Keratinocyte (primary cell): ENCODE results near the gene GRB2. TPM values are rescaled to one million over a fixed set of nuclear protein-coding genes. Genes with fewer than 3 reads are reported as not detected.

Experiments
- DNase-seq: peaks from one replicate; pipeline ENCODE4 v3.0.0-alpha.2; 2011; ENCODE audit warnings: low read depth, missing footprints, low spot score
- FAIRE-seq: peaks from 2 replicates; lab custom pipeline; 2011; peaks lifted over from hg19 to GRCh38; lab: Jason Lieb, UNC
- H2AFZ ChIP-seq: 2 replicates; pipeline ENCODE4 v1.6.0; 2012; ENCODE audit warnings: low read length, control low read depth, inconsistent platforms; ENCODE audit not compliant: control insufficient read depth
- H3K27ac ChIP-seq: 2 replicates; pipeline ENCODE4 v1.5.1; 2011; ENCODE audit warnings: low read length; ENCODE audit not compliant: control insufficient read depth, insufficient read depth
- H3K27me3 ChIP-seq: 3 replicates; pipeline ENCODE4 v1.6.0; 2011; ENCODE audit warnings: low read length; ENCODE audit not compliant: control insufficient read depth, insufficient read depth; ENCODE audit errors: extremely low read depth
- H3K36me3 ChIP-seq, 2 experiments: 2 replicates in 1 of 2; 3 replicates in 1 of 2; pipeline ENCODE4 v1.5.1; 2011; ENCODE audit warnings: low read length in 2 of 2, mild to moderate bottlenecking in 1 of 2; ENCODE audit not compliant: control insufficient read depth in 2 of 2, insufficient read depth in 2 of 2; ENCODE audit errors: extremely low read depth in 1 of 2
- H3K4me1 ChIP-seq: 3 replicates; pipeline ENCODE4 v1.5.1; 2011; ENCODE audit warnings: low read length; ENCODE audit not compliant: control insufficient read depth, insufficient read depth; ENCODE audit errors: extremely low read depth
- H3K4me2 ChIP-seq: 3 replicates; pipeline ENCODE4 v1.6.0; 2011; ENCODE audit warnings: low read depth, low read length; ENCODE audit not compliant: control insufficient read depth, insufficient read depth; ENCODE audit errors: extremely low read depth
- H3K4me3 ChIP-seq, 3 experiments: fragments of 200-600 bp in 1 of 3; sonication (generic) in 1 of 3; 2 replicates in 2 of 3; 3 replicates in 1 of 3; pipeline ENCODE4 v1.5.1; 2011 to 2016; ENCODE audit warnings: low read length in 3 of 3, mild to moderate bottlenecking in 3 of 3, control low read depth in 2 of 3, inconsistent platforms in 1 of 3, low read depth in 1 of 3, mixed read lengths in 1 of 3, mixed run types in 1 of 3, moderate library complexity in 1 of 3; ENCODE audit not compliant: control insufficient read depth in 2 of 3, insufficient read depth in 2 of 3; ENCODE audit errors: extremely low read depth in 1 of 3
- H3K79me2 ChIP-seq: 2 replicates; pipeline ENCODE4 v1.6.0; 2012; ENCODE audit warnings: low read length; ENCODE audit not compliant: control insufficient read depth, insufficient read depth
- H3K9ac ChIP-seq: 3 replicates; pipeline ENCODE4 v1.6.0; 2011; ENCODE audit warnings: low read length; ENCODE audit not compliant: control insufficient read depth, insufficient read depth; ENCODE audit errors: extremely low read depth
- H3K9me1 ChIP-seq: 3 replicates; pipeline ENCODE4 v1.6.0; 2011; ENCODE audit warnings: low read length; ENCODE audit not compliant: control insufficient read depth, insufficient read depth; ENCODE audit errors: extremely low read depth
- H3K9me3 ChIP-seq: 2 replicates; pipeline ENCODE4 v1.5.1; 2012; ENCODE audit warnings: low read depth, low read length; ENCODE audit not compliant: control insufficient read depth
- H4K20me1 ChIP-seq: 3 replicates; pipeline ENCODE4 v1.6.0; 2011; ENCODE audit warnings: low read length; ENCODE audit not compliant: control insufficient read depth, insufficient read depth; ENCODE audit errors: extremely low read depth
- CTCF ChIP-seq, 3 experiments: IDR thresholded peaks in 1 of 3; conservative IDR thresholded peaks in 1 of 3; optimal IDR thresholded peaks in 1 of 3; 2 replicates in 2 of 3; 3 replicates in 1 of 3; pipeline versions ENCODE3 to v1.5.1; 2011; ENCODE audit warnings: low read length in 3 of 3, mild to moderate bottlenecking in 3 of 3, moderate library complexity in 2 of 3, control low read depth in 1 of 3, inconsistent platforms in 1 of 3; ENCODE audit not compliant: insufficient read depth in 2 of 3; ENCODE audit errors: extremely low read depth in 1 of 3
- EZH2 ChIP-seq: IDR thresholded peaks from one replicate; pipeline ENCODE4 v1.6.1; 2012; ENCODE audit warnings: inconsistent platforms, mild to moderate bottlenecking, low read length, moderate library complexity
- dilution Hi-C: fragments of 300-500 bp; cut with MboI; formaldehyde crosslinking; loops from one replicate; pipeline ENCODE4 v1.7.0; 2020; ENCODE audit warnings: low sequenced_read_pairs; ENCODE audit not compliant: extremely low pct_ligation_motif_present
- polyA plus RNA-seq, 5 experiments: library from polyadenylated mRNA; depleted of rRNA in 3 of 5; stranded (reverse) in 3 of 5; stranded (forward) in 1 of 5; unstranded in 1 of 5; fragments of >200 nt; gene quantifications; 1 replicate in 1 of 5; 2 replicates in 3 of 5; 3 replicates in 1 of 5; pipeline versions ENCODE4 v1.2.1 to v1.2.3, GENCODE V29; 2011 to 2012; ENCODE audit warnings: missing spikeins in 2 of 5, low read depth in 1 of 5, low replicate concordance in 1 of 5

GRB2 gene
- polyA plus RNA-seq, 1 donor (not counting 4 experiments of a cell fraction or from before 2014, with no cell fraction given): 62.0 TPM

- H3K9me3 ChIP-seq: no peaks in the 10 kb centered on the region
- peak overlapping the region; percentile 17 for H3K27ac ChIP-seq
- H4K20me1 ChIP-seq: peaks cover 21% of the 10 kb centered on the region
- TF ChIP-seq CTCF (optimal IDR thresholded peaks at IDR 0.05 in 1 of 3, IDR thresholded peaks at IDR 0.05 in 1 of 3, conservative IDR thresholded peaks at IDR 0.05 in 1 of 3; ENCODE audit: extremely low read depth in 1 of 3, insufficient read depth in 2 of 3, low read length in 3 of 3) (no peak), EZH2 (no peak)
- H3K79me2 ChIP-seq: peaks cover 87% of the 10 kb centered on the region
- H3K9ac ChIP-seq: no peak overlapping the region
- FAIRE-seq: peak; percentile 9
- no peak overlapping the region for H3K4me2 ChIP-seq
- DNase-seq: peak; percentile 5
- H3K4me3 ChIP-seq: no peak overlapping the region
- H3K9me1 ChIP-seq: peaks cover 6% of the 10 kb centered on the region
- dilution Hi-C loops: no loop called here
- H2AFZ ChIP-seq: no peak overlapping the region
- no peaks in the 10 kb centered on the region for H3K27me3 ChIP-seq
- no peaks in the 10 kb centered on the region for H3K36me3 ChIP-seq
- H3K4me1 ChIP-seq: peaks cover 36% of the 10 kb centered on the region
These were observed 38.2 kb downstream of the GRB2 start for GRCh38 chr17:75367312-75367711.

DNA sequence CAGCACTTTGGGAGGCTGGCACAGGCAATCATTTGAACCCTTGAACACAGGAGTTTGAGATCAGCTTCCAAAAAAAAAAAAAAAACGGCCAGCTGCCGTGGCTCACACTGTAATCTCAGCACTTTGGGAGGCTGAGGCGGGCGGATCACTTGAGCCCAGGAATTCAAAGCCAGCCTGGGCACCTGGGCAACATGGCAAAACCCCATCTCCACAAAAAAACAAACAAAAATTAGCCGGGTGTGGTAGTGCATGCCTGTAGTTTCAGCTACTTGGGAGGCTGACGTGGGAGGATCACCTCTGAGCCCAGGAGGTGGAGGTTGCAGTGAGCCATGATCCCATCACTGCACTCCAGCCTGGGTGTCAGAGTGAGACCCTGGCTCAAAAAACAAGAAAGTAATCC lies 39.0 kb downstream of the GRB2 start:
- H2AFZ ChIP-seq: no peak overlapping the region
- peaks cover 5% of the 10 kb centered on the region for H3K9me1 ChIP-seq
- no peaks in the 10 kb centered on the region for H3K27me3 ChIP-seq
- peaks cover 87% of the 10 kb centered on the region for H3K79me2 ChIP-seq
- dilution Hi-C loops: no loop called here
- no peak overlapping the region for H3K9ac ChIP-seq
- H4K20me1 ChIP-seq: peaks cover 17% of the 10 kb centered on the region
- no peak overlapping the region for H3K4me3 ChIP-seq
- no peak for TF ChIP-seq EZH2
- TF ChIP-seq CTCF (optimal IDR thresholded peaks at IDR 0.05 in 1 of 3, IDR thresholded peaks at IDR 0.05 in 1 of 3, conservative IDR thresholded peaks at IDR 0.05 in 1 of 3; ENCODE audit: extremely low read depth in 1 of 3, insufficient read depth in 2 of 3, low read length in 3 of 3): no peak
- H3K27ac ChIP-seq: peak overlapping the region; percentile 24
- no peaks in the 10 kb centered on the region for H3K9me3 ChIP-seq
- H3K36me3 ChIP-seq: no peaks in the 10 kb centered on the region
- H3K4me2 ChIP-seq: no peak overlapping the region
- FAIRE-seq (no peak), DNase-seq (no peak)
- H3K4me1 ChIP-seq: peaks cover 36% of the 10 kb centered on the region
